NK-92 treated with Interleukin-12 subunit alpha and Interleukin-12 subunit beta, amount 100 ng/mL, for 24 hours (cell line): ENCODE results near the gene CD81.
"Not testable (repeated sequence)": the region's sequence is repeated elsewhere in the genome, so short reads cannot be mapped to it uniquely, and the experiment has no call there.

Source experiments
- DNase-seq: peaks from one replicate; lab custom pipeline; 2025; lab: John Stamatoyannopoulos, UW

CD81 gene

GRCh38 chr11:2357246-2357645 is 19.9 kb upstream of the CD81 start:
- DNase-seq: no peak

- not testable (repeated sequence) for DNase-seq
Measured at GRCh38 chr11:2357651-2358050, 19.5 kb upstream of the CD81 start.

- DNase-seq: no peak
Measured at GRCh38 chr11:2358754-2359442, 18.2 kb upstream of the CD81 start.

- no peak for DNase-seq
Measured at GRCh38 chr11:2359557-2359956, 17.6 kb upstream of the CD81 start.

GRCh38 chr11:2360081-2360642 is 16.9 kb upstream of the CD81 start:
- DNase-seq: no peak

- no peak for DNase-seq
Measured at GRCh38 chr11:2361565-2361964, 15.5 kb upstream of the CD81 start.

- DNase-seq: no peak
Measured at GRCh38 chr11:2362414-2362813, 14.7 kb upstream of the CD81 start.

- no peak for DNase-seq
Measured at GRCh38 chr11:2363130-2363529, 14.0 kb upstream of the CD81 start.

- DNase-seq: no peak
Measured at GRCh38 chr11:2363577-2364370, 13.3 kb upstream of the CD81 start.

GRCh38 chr11:2364386-2364785 is 12.7 kb upstream of the CD81 start:
- DNase-seq: not testable (repeated sequence)

- no peak for DNase-seq
Measured at GRCh38 chr11:2365571-2366210, 11.4 kb upstream of the CD81 start.

- DNase-seq: no peak
Measured at GRCh38 chr11:2366276-2366675, 10.8 kb upstream of the CD81 start.

GRCh38 chr11:2366733-2367132 is 10.4 kb upstream of the CD81 start:
- DNase-seq: no peak

- no peak for DNase-seq
Measured at GRCh38 chr11:2367266-2368160, 9.6 kb upstream of the CD81 start.

GRCh38 chr11:2368178-2368850 is 8.8 kb upstream of the CD81 start:
- no peak for DNase-seq

- DNase-seq: no peak
Measured at GRCh38 chr11:2368851-2369180, 8.3 kb upstream of the CD81 start.

- DNase-seq: no peak
Measured at GRCh38 chr11:2369320-2369719, 7.8 kb upstream of the CD81 start.

- DNase-seq: no peak
Measured at GRCh38 chr11:2369896-2370295, 7.2 kb upstream of the CD81 start.

GRCh38 chr11:2374456-2375201 is 2.5 kb upstream of the CD81 start:
- DNase-seq: no peak

GRCh38 chr11:2375341-2375853 is 1.7 kb upstream of the CD81 start:
- DNase-seq: no peak
